ES-I3 (cell line): ENCODE data around the gene SPEG.

Experiments used
- H3K36me3 ChIP-seq: 2 replicates; pipeline ENCODE4 v1.6.1; 2013; ENCODE audit warnings: mild to moderate bottlenecking, low read length, control low read depth, moderate library complexity; ENCODE audit not compliant: insufficient read depth
- H3K4me1 ChIP-seq: 2 replicates; pipeline ENCODE4 v1.6.1; 2013; ENCODE audit warnings: mild to moderate bottlenecking, control low read depth, low read length; ENCODE audit not compliant: insufficient read depth
- H3K9ac ChIP-seq: 2 replicates; pipeline ENCODE4 v1.6.1; 2013; ENCODE audit warnings: low read depth, mild to moderate bottlenecking, low read length, moderate library complexity
- H3K9me3 ChIP-seq: 2 replicates; pipeline ENCODE4 v1.6.1; 2013; ENCODE audit warnings: mild to moderate bottlenecking, low read length, moderate library complexity; ENCODE audit not compliant: control insufficient read depth, insufficient read depth

SPEG gene

DNA sequence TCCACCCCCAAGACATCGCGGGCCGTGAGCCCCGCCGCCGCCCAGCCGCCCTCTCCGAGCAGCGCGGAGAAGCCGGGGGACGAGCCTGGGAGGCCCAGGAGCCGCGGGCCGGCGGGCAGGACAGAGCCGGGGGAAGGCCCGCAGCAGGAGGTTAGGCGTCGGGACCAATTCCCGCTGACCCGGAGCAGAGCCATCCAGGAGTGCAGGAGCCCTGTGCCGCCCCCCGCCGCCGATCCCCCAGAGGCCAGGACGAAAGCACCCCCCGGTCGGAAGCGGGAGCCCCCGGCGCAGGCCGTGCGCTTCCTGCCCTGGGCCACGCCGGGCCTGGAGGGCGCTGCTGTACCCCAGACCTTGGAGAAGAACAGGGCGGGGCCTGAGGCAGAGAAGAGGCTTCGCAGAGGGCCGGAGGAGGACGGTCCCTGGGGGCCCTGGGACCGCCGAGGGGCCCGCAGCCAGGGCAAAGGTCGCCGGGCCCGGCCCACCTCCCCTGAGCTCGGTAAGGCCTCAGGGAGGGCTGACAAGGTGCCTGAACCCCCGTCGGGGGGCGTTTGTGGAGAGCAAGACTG, 14.2 kb downstream of the SPEG start:
- Histone ChIP-seq H3K4me1 (peaks cover 28% of the 10 kb centered on the region), H3K9me3 (no peaks in the 10 kb centered on the region), H3K36me3 (no peaks in the 10 kb centered on the region), H3K9ac (peak overlapping the region; percentile 32)

DNA sequence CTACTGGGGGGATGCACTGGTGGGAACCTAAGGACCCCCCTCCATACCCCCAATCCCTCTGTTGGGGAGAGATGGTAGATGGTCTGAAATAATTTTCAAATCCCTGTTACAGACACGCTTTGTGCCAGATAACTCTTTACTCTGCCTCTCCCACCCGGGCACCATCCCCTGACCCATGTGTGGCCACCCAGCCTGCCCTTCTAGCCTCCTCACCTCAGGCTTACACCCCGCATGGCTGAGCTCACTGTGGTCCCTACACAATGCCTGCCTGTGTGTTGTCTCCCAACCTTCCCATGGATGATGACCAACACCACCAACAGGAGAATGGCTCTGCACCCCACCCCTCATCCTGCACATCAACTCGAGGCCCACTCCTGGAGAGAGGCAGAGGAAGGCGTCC, 15.0 kb downstream of the SPEG start:
- Histone ChIP-seq H3K36me3 (no peaks in the 10 kb centered on the region), H3K4me1 (peaks cover 32% of the 10 kb centered on the region), H3K9ac (no peak overlapping the region), H3K9me3 (no peaks in the 10 kb centered on the region)

DNA sequence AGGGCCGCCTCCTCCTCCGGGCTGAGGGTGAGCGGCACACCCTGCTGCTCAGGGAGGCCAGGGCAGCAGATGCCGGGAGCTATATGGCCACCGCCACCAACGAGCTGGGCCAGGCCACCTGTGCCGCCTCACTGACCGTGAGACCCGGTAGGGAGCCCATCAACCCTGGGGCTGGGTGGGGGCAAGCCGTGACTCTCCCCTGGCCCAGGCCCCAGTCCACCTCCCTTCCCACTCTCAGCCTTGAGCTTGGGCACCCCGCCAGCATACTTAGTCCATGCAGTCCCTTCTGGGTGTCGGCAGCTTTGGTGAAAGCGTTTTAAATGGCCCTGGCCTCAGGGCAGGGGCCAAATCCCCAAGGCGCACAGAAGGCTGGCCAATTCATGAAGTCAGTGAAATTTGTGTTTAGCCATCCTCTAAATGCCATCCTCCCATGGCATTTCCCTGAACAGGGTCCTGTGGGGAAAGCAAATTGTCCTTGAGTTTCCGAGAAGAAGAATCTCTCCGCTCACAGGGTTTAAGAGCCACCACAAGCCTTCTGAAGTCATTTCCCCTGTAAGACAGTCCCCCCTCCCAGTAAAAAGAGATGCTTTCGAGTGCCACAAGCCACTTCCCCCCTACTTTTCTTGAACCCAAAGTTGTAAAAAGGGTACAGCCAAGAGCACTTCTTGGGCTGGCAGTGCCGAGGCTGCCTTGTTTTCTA, 17.2 kb downstream of the SPEG start:
- Histone ChIP-seq H3K9ac (no peak overlapping the region), H3K4me1 (peaks cover 22% of the 10 kb centered on the region), H3K9me3 (no peaks in the 10 kb centered on the region)

DNA sequence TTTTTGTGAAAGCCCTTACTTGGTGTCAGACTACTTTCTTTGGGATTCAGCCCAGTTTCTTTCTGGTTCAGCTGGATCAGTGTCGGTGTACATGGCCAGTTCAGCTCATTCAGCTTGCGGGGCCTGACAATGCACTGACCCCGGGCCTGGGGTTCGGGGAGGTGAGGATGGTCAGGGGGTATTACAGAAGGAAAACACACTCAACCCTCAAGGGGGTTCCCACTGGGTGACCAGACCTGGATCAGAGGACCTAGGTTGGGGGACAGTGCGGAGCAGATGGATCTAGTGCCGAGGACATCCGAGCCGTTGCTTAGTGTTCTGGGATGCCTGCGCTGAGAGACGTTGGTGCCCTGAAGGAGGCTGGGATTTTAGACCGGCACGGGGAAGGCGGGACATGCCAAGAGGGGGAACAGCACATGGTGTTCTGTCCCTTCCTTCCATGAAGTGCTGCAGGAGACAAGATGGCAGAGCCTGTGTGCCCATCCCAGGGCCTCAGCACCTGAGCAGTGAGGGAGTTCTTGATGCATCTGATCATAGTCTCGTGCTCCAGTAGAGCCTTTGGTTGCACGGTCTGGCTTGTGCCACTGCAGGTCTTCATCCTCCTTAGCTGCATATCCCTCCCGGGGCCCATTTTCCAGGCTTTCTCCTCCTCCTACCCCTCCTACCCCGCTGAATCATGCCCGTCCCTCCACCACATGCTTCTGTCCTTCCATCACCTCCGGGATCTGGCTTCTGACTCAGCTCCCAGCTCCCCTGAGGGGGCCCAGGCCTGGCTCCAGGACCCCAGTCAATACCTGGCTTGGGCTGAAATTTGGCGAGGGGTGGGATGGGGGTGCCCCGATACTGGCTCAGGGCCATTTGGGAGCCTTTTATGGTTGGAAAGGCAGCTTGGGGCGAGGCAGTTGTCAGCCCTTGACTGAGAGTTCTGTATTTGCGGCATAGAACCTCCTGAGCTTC, 18.0 kb downstream of the SPEG start:
- Histone ChIP-seq H3K4me1 (peaks cover 24% of the 10 kb centered on the region), H3K9ac (no peak overlapping the region), H3K9me3 (no peaks in the 10 kb centered on the region), H3K36me3 (no peaks in the 10 kb centered on the region)

More for the DNA sequence above, 17.2 kb downstream of the SPEG start:
- no peaks in the 10 kb centered on the region for H3K36me3 ChIP-seq

DNA sequence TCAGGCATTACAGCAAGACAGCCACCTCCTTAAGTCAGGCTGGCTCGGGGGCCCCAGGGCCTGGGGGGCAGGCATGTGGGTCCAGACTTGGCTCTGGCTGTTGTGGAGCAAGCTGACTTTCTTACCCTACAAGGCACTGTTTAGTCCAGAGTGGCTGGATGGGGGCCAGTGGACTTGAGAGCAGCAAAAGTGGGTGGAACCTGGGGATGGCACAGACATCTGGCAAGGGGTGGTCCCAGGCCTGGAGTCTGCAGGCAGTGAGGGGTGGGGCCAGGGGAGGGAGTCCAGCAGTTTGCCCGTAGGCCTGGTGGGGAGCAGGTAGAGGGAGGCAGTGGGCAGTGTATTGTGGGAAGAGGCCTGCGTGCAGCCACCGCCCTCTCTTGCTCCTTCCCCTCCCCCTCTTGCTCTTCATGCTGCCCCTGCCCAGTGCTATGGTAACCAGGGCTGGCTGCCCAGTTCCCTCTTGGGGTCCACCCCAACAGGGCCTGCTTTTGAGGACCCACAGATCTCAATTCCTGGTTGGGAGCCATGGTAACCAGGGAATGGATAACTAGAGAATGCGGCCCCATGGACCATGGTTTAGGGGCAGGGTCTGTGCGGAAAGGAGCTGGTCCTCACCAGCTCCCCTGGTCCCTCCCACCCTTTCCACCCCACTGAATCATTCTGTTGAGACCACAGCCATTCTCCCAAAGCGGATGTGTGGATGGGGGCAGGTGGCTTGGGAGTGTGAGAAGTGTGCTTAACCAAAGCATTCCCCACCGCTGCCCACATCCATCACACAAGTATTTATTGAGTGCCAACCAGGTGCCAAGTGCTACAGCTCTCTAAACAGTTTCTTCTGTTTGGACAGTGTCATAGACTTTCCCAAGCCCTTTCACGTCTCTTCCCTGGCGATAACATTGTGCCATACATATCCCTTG, 19.3 kb downstream of the SPEG start:
- no peak overlapping the region for H3K9ac ChIP-seq
- H3K4me1 ChIP-seq, result peaks cover 37% of the 10 kb centered on the region
- H3K9me3 ChIP-seq, result no peaks in the 10 kb centered on the region
- no peaks in the 10 kb centered on the region for H3K36me3 ChIP-seq

DNA sequence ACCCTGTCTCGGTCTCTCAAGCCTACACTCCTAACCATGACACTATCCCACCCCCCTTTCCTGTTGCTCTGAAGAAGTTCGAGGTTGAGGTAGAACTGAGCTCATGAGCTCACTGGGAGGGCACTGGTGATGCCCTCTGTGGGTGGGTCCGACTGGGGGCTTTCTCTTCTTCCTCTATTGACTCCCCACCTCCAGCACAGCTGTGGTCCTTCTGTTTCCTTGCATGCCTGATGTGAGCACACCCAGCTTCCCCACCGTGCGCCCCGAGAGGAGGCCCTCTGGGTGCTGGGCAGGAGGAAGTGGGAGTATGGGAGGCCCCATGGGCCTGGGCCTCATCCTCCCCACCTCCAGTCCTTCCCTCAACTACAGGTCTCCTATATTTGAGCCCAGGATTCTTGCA, 20.9 kb downstream of the SPEG start:
- Histone ChIP-seq H3K9me3 (no peaks in the 10 kb centered on the region), H3K9ac (no peak overlapping the region), H3K36me3 (no peaks in the 10 kb centered on the region), H3K4me1 (peaks cover 50% of the 10 kb centered on the region)

DNA sequence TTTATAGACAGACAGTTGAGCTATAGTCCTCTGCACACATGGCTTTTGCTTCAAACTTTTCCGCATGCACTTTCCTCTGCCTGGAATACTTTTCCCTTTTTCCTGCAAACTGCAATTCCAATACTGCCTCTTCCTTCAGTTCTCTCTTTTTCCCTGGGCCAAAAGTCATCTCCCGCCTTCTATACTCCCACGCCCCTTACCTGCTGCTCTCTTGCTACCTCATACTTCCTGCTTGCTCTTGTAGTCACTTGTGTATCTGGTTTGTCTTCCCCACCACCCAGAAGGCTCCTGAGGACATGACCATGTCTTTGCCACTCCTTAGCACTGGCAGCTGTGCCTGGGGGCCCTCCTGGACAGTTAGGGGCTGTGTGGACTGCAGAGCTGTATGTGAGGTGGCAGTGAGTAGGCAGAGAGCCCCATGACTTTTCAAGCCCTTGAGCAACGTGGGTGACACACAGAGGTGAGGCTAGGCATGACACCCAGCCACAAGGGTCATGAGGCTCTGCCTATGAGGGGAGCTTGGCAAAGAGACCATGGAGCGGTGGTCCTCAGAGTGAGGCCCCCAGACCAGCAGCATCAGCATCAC, 23.2 kb downstream of the SPEG start:
- Histone ChIP-seq H3K9me3 (no peaks in the 10 kb centered on the region), H3K4me1 (peaks cover 51% of the 10 kb centered on the region), H3K9ac (no peak overlapping the region), H3K36me3 (no peaks in the 10 kb centered on the region)

DNA sequence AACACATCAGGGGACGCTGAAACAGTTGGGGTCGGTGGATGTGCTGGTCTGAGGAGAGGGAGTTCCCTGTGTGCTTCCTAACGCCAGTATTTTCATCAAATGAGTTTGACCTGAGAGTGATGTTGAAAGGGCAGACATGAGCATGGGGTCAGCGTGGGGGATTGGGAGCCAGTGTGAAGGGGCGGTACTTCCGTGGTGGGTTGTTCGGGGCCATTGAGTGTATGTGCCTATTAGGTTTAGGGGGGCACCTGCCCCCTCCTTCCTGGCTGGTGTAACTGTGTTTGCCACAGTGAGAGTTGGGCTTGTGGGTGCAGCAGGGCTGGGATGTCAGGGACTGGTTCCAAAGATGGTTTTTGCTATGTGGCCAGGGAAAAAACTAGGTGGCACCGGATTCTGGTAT, 24.4 kb downstream of the SPEG start:
- Histone ChIP-seq H3K9ac (no peak overlapping the region), H3K36me3 (no peaks in the 10 kb centered on the region), H3K9me3 (no peaks in the 10 kb centered on the region), H3K4me1 (peaks cover 40% of the 10 kb centered on the region)

DNA sequence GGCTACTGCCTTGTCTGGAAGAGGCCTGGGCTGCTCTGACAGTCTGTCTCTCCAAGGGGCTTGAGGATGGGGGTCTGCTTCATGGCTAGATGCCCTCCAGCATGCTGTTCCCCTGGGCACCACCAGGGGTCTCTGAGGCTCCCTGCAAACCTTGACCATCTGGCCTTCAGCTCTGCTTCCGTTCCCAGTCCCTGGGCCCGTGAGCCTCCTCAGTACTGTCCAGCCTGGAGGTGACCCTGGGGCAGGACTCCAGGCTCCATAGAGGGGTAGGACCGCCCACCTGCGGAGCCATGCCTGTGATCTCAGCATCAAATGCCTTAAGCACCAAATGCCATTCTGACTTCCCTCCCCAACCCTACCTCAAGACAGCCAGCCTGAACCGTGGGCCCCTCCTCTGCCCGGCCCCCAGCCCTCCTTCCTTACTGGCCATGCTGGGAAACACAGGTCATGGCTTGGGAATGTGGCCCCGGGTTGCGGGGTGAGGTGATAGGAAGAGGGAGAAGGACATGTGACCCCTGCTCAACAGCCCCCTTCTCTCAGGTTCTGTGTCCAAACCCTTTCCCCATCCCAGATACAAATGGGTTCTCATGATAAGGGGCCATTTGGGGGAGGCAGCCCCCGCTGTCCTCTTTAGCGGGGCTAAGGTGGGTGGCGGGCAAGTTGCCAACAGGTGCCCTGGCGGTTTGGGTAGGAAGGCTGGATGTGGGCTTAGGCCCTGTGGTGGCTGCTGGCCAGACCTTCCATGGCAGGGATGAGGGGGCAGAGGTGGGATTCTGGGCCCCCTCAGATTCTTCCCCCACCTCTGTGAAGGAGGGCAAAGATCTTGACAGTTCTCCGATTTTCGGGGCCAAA, 25.0 kb downstream of the SPEG start:
- peaks cover 36% of the 10 kb centered on the region for H3K4me1 ChIP-seq
- H3K36me3 ChIP-seq, result no peaks in the 10 kb centered on the region; the same call in 1 of the 2 replicates
- H3K9ac ChIP-seq, result peak overlapping the region; percentile 8; the same call in 1 of the 2 replicates
- no peaks in the 10 kb centered on the region for H3K9me3 ChIP-seq

DNA sequence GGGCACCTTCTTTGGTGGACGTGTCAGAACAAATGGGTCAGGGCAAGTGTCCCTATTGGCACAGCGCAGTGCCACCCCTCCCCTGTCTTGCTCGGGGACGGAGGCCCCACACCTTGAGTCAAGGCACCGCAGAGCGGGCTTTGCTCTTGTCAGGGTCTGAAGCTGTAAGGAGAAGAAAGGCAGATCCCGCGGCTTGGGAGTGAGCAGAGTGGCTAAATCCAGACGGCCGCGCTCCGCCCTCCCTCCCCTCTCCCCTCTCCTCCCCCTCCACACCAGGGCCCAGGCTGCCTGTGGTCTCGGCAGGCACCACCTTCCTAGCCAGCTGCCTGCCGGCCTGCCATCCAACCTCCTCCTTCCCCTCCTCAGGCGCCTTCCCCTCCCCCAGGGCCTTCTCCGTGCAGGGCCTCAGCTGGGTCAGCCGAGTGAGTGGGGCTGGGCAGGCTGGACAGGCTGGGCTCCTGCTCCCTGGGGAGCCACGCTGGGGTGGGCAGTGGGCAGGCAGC, 25.8 kb downstream of the SPEG start:
- Histone ChIP-seq H3K9ac (peak overlapping the region; percentile 8; the same call in 1 of the 2 replicates), H3K9me3 (no peaks in the 10 kb centered on the region), H3K36me3 (no peaks in the 10 kb centered on the region; the same call in 1 of the 2 replicates), H3K4me1 (peaks cover 36% of the 10 kb centered on the region)

DNA sequence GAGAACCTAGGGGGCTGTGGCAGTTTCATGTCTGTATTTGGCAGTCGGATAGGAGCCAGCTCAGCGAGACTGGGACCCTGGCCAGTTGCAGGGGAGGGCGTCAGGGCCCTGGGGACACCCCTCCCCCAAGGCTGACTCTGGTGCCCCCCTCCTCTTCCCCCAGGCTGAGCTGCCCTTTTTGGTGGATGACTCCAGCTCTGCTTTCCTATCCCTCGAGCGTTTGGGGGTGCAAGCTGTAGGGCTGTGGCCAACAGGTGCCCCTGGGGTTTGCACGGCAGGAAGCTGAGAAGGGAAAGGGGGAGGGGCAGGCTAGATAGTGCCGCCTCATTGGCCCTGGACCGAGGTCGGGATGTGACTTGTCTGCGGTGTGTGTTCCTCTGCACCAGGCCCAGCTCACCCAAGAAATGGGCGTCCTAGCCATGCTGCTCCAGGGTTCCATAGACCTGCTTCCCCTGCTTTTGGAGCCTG, 26.4 kb downstream of the SPEG start:
- peaks cover 36% of the 10 kb centered on the region for H3K4me1 ChIP-seq
- H3K9ac ChIP-seq, result peak overlapping the region; percentile 14; the same call in 1 of the 2 replicates
- H3K9me3 ChIP-seq, result no peaks in the 10 kb centered on the region
- H3K36me3 ChIP-seq, result no peaks in the 10 kb centered on the region; the same call in 1 of the 2 replicates

DNA sequence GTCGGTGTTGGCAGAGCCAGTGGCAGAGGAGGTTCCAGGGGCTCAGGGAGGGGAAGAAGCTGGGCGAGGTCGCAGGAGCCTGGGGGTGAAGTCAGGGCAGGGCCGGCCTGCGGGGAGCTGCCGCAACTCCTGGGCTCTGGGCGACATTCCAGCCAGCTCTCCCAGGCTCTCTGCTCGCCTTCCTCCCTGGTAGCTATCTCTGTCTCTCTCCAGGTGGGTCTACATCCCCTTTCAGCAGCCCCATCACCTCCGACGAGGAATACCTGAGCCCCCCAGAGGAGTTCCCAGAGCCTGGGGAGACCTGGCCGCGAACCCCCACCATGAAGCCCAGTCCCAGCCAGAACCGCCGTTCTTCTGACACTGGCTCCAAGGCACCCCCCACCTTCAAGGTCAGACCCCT, 27.0 kb downstream of the SPEG start:
- Histone ChIP-seq H3K4me1 (peaks cover 36% of the 10 kb centered on the region), H3K36me3 (no peaks in the 10 kb centered on the region; the same call in 1 of the 2 replicates), H3K9ac (no peak overlapping the region), H3K9me3 (no peaks in the 10 kb centered on the region)
